WTC11 (cell line): Measurements from ENCODE around the gene TCF7L1.
"Not testable (repeated sequence)": the region's sequence is repeated elsewhere in the genome, so short reads cannot be mapped to it uniquely, and the experiment has no call there.

Experiments
- CREB1 ChIP-seq: sonication (generic); formaldehyde crosslinking; IDR thresholded peaks from 2 replicates; pipeline ENCODE4 v1.8.0; 2023; ENCODE audit warnings: mild to moderate bottlenecking, missing genetic modification reagents
- GABPB1 ChIP-seq: sonication (generic); formaldehyde crosslinking; IDR thresholded peaks from 2 replicates; pipeline ENCODE4 v1.8.1; 2023; ENCODE audit warnings: mild to moderate bottlenecking, missing genetic modification reagents
- IRF2 ChIP-seq: sonication (generic); formaldehyde crosslinking; IDR thresholded peaks from 2 replicates; pipeline ENCODE4 v1.8.0; 2022; ENCODE audit warnings: low read depth, missing genetic modification reagents, borderline replicate concordance
- TF ChIP-seq, protein P1 (sequence below): fragments of 200-600 bp; IDR thresholded peaks from 2 replicates; pipeline ENCODE4 v1.8.0; 2022; ENCODE audit warnings: antibody characterized with exemption
- TF ChIP-seq, protein P2 (sequence below): fragments of 250-450 bp; sonication (Bioruptor Pico); IDR thresholded peaks from 2 replicates; pipeline ENCODE4 v1.8.0; 2021; ENCODE audit warnings: mild to moderate bottlenecking
- TF ChIP-seq, protein P3 (sequence below): sonication (generic); formaldehyde crosslinking; IDR thresholded peaks from 2 replicates; pipeline ENCODE4 v1.8.0; 2022; ENCODE audit warnings: mild to moderate bottlenecking, missing genetic modification reagents

DNA sequence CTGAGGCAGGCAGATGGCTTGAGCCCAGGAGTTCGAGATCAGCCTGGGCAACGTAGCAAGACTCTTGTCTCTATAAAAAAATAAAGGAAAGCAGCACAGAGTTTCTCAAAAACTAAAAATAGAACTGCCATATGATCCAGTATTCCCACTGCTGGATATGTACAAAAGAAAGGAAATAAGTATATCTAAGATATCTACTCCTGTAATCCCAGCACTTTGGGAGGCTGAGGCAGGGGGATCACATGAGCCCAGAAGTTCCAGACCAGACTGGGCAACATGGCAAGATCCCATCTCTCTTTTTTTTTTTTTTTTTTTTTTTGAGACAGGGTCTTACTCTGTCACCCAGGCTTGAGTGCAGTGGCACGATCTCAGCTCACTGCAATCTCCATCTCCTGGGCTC is 196.5 kb downstream of the TCF7L1 start:
- TF ChIP-seq, protein P1, sequence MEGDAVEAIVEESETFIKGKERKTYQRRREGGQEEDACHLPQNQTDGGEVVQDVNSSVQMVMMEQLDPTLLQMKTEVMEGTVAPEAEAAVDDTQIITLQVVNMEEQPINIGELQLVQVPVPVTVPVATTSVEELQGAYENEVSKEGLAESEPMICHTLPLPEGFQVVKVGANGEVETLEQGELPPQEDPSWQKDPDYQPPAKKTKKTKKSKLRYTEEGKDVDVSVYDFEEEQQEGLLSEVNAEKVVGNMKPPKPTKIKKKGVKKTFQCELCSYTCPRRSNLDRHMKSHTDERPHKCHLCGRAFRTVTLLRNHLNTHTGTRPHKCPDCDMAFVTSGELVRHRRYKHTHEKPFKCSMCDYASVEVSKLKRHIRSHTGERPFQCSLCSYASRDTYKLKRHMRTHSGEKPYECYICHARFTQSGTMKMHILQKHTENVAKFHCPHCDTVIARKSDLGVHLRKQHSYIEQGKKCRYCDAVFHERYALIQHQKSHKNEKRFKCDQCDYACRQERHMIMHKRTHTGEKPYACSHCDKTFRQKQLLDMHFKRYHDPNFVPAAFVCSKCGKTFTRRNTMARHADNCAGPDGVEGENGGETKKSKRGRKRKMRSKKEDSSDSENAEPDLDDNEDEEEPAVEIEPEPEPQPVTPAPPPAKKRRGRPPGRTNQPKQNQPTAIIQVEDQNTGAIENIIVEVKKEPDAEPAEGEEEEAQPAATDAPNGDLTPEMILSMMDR = not testable (repeated sequence)
- TF ChIP-seq, protein P2, sequence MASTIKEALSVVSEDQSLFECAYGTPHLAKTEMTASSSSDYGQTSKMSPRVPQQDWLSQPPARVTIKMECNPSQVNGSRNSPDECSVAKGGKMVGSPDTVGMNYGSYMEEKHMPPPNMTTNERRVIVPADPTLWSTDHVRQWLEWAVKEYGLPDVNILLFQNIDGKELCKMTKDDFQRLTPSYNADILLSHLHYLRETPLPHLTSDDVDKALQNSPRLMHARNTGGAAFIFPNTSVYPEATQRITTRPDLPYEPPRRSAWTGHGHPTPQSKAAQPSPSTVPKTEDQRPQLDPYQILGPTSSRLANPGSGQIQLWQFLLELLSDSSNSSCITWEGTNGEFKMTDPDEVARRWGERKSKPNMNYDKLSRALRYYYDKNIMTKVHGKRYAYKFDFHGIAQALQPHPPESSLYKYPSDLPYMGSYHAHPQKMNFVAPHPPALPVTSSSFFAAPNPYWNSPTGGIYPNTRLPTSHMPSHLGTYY (CRISPR knock-in tag) = not testable (repeated sequence)
- TF ChIP-seq GABPB1, CREB1, IRF2 (CRISPR knock-in tag): not testable (repeated sequence)
- TF ChIP-seq, protein P3, sequence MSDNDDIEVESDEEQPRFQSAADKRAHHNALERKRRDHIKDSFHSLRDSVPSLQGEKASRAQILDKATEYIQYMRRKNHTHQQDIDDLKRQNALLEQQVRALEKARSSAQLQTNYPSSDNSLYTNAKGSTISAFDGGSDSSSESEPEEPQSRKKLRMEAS (CRISPR knock-in tag) = not testable (repeated sequence)
